Measurements from ENCODE around the gene ZBTB49. TPM values are rescaled to one million over a fixed set of nuclear protein-coding genes. Genes with fewer than 3 reads are reported as not detected.
"Not testable (repeated sequence)": the region's sequence is repeated elsewhere in the genome, so short reads cannot be mapped to it uniquely, and the experiment has no call there.

ZBTB49 gene
- total RNA-seq, 1 donor: 6.8 TPM

GRCh38 chr4:4339504-4340085 is 49.5 kb downstream of the ZBTB49 start:
- DNase-seq (ENCODE audit: low read depth): peak; percentile 42
- H3K4me3 ChIP-seq (ENCODE audit: low read depth, low read length): no peak overlapping the region
- no peak for TF ChIP-seq CTCF (IDR thresholded peaks at IDR 0.05; ENCODE audit: insufficient read depth, low read length)

GRCh38 chr4:4341861-4342650 is 52.0 kb downstream of the ZBTB49 start:
- no peak for DNase-seq (ENCODE audit: low read depth)
- no peak for TF ChIP-seq CTCF (IDR thresholded peaks at IDR 0.05; ENCODE audit: insufficient read depth, low read length)
- no peak overlapping the region for H3K4me3 ChIP-seq (ENCODE audit: low read depth, low read length)

GRCh38 chr4:4343038-4343437 is 53.0 kb downstream of the ZBTB49 start:
- H3K4me3 ChIP-seq (ENCODE audit: low read depth, low read length): no peak overlapping the region
- TF ChIP-seq CTCF (IDR thresholded peaks at IDR 0.05; ENCODE audit: insufficient read depth, low read length): no peak
- no peak for DNase-seq (ENCODE audit: low read depth)

- no peak for TF ChIP-seq CTCF (IDR thresholded peaks at IDR 0.05; ENCODE audit: insufficient read depth, low read length)
- DNase-seq (ENCODE audit: low read depth): no peak
- H3K4me3 ChIP-seq (ENCODE audit: low read depth, low read length): no peak overlapping the region
Observed at GRCh38 chr4:4344915-4345527, 55.0 kb downstream of the ZBTB49 start.

GRCh38 chr4:4347585-4347984 is 57.5 kb downstream of the ZBTB49 start:
- no peak for TF ChIP-seq CTCF (IDR thresholded peaks at IDR 0.05; ENCODE audit: insufficient read depth, low read length)
- no peak for DNase-seq (ENCODE audit: low read depth)
- H3K4me3 ChIP-seq (ENCODE audit: low read depth, low read length): no peak overlapping the region

GRCh38 chr4:4348585-4348984 is 58.5 kb downstream of the ZBTB49 start:
- not testable (repeated sequence) for H3K4me3 ChIP-seq (ENCODE audit: low read depth, low read length)

GRCh38 chr4:4349867-4350266 is 59.8 kb downstream of the ZBTB49 start:
- TF ChIP-seq CTCF (IDR thresholded peaks at IDR 0.05; ENCODE audit: insufficient read depth, low read length): no peak
- H3K4me3 ChIP-seq (ENCODE audit: low read depth, low read length): no peak overlapping the region
- no peak for DNase-seq (ENCODE audit: low read depth)

More at GRCh38 chr4:4348585-4348984, 58.5 kb downstream of the ZBTB49 start:
- not testable (repeated sequence) for DNase-seq (ENCODE audit: low read depth)

Measured in fibroblast of the aortic adventitia (primary cell).